Liver (tissue), 3 donors: ENCODE results near the gene GMPS.

Experiments
- ATF3 ChIP-seq: IDR thresholded peaks from 2 replicates; pipeline ENCODE4 v1.6.1; 2016; ENCODE audit warnings: antibody characterized with exemption
- CTCF ChIP-seq: fragments of 150-350 bp; IDR thresholded peaks from 2 replicates; pipeline ENCODE4 v1.5.1; 2017; ENCODE audit warnings: improper control_type of control experiment, low read depth, low read length; ENCODE audit not compliant: missing input control
- EGR1 ChIP-seq, 2 donors: IDR thresholded peaks; 2 replicates each; pipeline ENCODE4 v1.6.1; 2016 to 2018; ENCODE audit warnings: antibody characterized with exemption in 2 of 2, low read depth in 2 of 2
- GABPA ChIP-seq, 2 donors: IDR thresholded peaks in 1 of 2; conservative IDR thresholded peaks in 1 of 2; 2 replicates each; pipeline ENCODE4 v1.6.1; 2016; ENCODE audit warnings: antibody characterized with exemption in 2 of 2, mild to moderate bottlenecking in 1 of 2, moderate library complexity in 1 of 2
- HNF4A ChIP-seq, 2 donors: conservative IDR thresholded peaks; 2 replicates each; pipeline ENCODE4 v1.6.1; 2016; ENCODE audit warnings: antibody characterized with exemption in 2 of 2, mild to moderate bottlenecking in 2 of 2
- HNF4G ChIP-seq: IDR thresholded peaks from 2 replicates; pipeline ENCODE4 v1.6.1; 2016; ENCODE audit warnings: antibody characterized with exemption
- JUND ChIP-seq, 2 donors: IDR thresholded peaks; 2 replicates each; pipeline ENCODE4 v1.6.1; 2016; ENCODE audit warnings: antibody characterized with exemption in 2 of 2
- MAX ChIP-seq: IDR thresholded peaks from 2 replicates; pipeline ENCODE4 v1.6.1; 2016; ENCODE audit warnings: antibody characterized with exemption
- RAD21 ChIP-seq, 2 donors: IDR thresholded peaks; 2 replicates each; pipeline ENCODE4 v1.6.1; 2016; ENCODE audit warnings: antibody characterized with exemption in 2 of 2, mild to moderate bottlenecking in 2 of 2
- RXRA ChIP-seq, 2 donors: IDR thresholded peaks; 2 replicates each; pipeline ENCODE4 v1.6.1; 2017 to 2018; ENCODE audit warnings: antibody characterized with exemption in 2 of 2, mild to moderate bottlenecking in 1 of 2
- SP1 ChIP-seq: IDR thresholded peaks from 2 replicates; pipeline ENCODE4 v1.6.1; 2018; ENCODE audit warnings: antibody characterized with exemption, mild to moderate bottlenecking
- TAF1 ChIP-seq: conservative IDR thresholded peaks from 2 replicates; pipeline ENCODE4 v1.6.1; 2016; ENCODE audit warnings: antibody characterized with exemption, mild to moderate bottlenecking
- ZBTB33 ChIP-seq: IDR thresholded peaks from 2 replicates; pipeline ENCODE4 v1.6.1; 2016; ENCODE audit warnings: antibody characterized with exemption
- donor health status: healthy.
- donor health status: healthy.

- TF ChIP-seq HNF4A (conservative IDR thresholded peaks at IDR 0.05) (no peak), MAX (no peak), CTCF (no peak), JUND (IDR thresholded peaks at IDR 0.05) (no peak), HNF4G (no peak), EGR1 (IDR thresholded peaks at IDR 0.05; ENCODE audit: low read depth in 2 of 2) (no peak), SP1 (no peak), TAF1 (no peak), ZBTB33 (no peak), GABPA (IDR thresholded peaks at IDR 0.05 in 1 of 2, conservative IDR thresholded peaks at IDR 0.05 in 1 of 2) (no peak), ATF3 (no peak), RXRA (IDR thresholded peaks at IDR 0.05) (no peak), RAD21 (IDR thresholded peaks at IDR 0.05) (no peak)
These were observed 42.2 kb downstream of the GMPS start for GRCh38 chr3:155912579-155913190.
